ENCODE data around the gene ZSWIM8. TPM values are rescaled to one million over a fixed set of nuclear protein-coding genes. Genes with fewer than 3 reads are reported as not detected.
"Not testable (repeated sequence)": the region's sequence is repeated elsewhere in the genome, so short reads cannot be mapped to it uniquely, and the experiment has no call there.

ZSWIM8 gene
- total RNA-seq, 1 experiment from 2014 or later, result 59.1 TPM

- TF ChIP-seq ZNF671 (CRISPR knock-in tag; IDR thresholded peaks at IDR 0.05), result no peak
Measured at GRCh38 chr10:73791871-73792400, 6.5 kb downstream of the ZSWIM8 start (continued).

GRCh38 chr10:73793456-73793855 lies 8.1 kb downstream of the ZSWIM8 start:
- Mint-ChIP-seq H3K4me1 (no peaks in the 10 kb centered on the region), H3K27me3 (ENCODE audit: low read depth) (no peaks in the 10 kb centered on the region), H3K9me3 (no peaks in the 10 kb centered on the region), H3K27ac (no peak overlapping the region), H3K36me3 (peaks cover 46% of the 10 kb centered on the region), H3K4me3 (no peak overlapping the region)
- TF ChIP-seq CBFB (CRISPR knock-in tag; IDR thresholded peaks at IDR 0.05; ENCODE audit: low read depth) (no peak), SP1 (CRISPR knock-in tag; conservative IDR thresholded peaks at IDR 0.05) (no peak), GABPB1 (CRISPR knock-in tag; IDR thresholded peaks at IDR 0.05) (no peak), FOXP4 (CRISPR knock-in tag; IDR thresholded peaks at IDR 0.05) (no peak), SMAD4 (CRISPR knock-in tag; IDR thresholded peaks at IDR 0.05) (no peak), ZNF532 (CRISPR knock-in tag; IDR thresholded peaks at IDR 0.05; ENCODE audit: borderline replicate concordance) (no peak), ARID4B (CRISPR knock-in tag; IDR thresholded peaks at IDR 0.05; ENCODE audit: borderline replicate concordance) (no peak), AFF4 (CRISPR knock-in tag; IDR thresholded peaks at IDR 0.05; ENCODE audit: borderline replicate concordance) (no peak), ZNF263 (CRISPR knock-in tag; IDR thresholded peaks at IDR 0.05; ENCODE audit: low read depth) (no peak)
- TF ChIP-seq, protein P1, sequence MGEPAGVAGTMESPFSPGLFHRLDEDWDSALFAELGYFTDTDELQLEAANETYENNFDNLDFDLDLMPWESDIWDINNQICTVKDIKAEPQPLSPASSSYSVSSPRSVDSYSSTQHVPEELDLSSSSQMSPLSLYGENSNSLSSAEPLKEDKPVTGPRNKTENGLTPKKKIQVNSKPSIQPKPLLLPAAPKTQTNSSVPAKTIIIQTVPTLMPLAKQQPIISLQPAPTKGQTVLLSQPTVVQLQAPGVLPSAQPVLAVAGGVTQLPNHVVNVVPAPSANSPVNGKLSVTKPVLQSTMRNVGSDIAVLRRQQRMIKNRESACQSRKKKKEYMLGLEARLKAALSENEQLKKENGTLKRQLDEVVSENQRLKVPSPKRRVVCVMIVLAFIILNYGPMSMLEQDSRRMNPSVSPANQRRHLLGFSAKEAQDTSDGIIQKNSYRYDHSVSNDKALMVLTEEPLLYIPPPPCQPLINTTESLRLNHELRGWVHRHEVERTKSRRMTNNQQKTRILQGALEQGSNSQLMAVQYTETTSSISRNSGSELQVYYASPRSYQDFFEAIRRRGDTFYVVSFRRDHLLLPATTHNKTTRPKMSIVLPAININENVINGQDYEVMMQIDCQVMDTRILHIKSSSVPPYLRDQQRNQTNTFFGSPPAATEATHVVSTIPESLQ (CRISPR knock-in tag; IDR thresholded peaks at IDR 0.05), result no peak
- no peak for DNase-seq (ENCODE audit: low spot score)
- POLR2A ChIA-PET, result no interaction called here
- no peak for ATAC-seq
- CTCF ChIA-PET, result no interaction called here

DNA sequence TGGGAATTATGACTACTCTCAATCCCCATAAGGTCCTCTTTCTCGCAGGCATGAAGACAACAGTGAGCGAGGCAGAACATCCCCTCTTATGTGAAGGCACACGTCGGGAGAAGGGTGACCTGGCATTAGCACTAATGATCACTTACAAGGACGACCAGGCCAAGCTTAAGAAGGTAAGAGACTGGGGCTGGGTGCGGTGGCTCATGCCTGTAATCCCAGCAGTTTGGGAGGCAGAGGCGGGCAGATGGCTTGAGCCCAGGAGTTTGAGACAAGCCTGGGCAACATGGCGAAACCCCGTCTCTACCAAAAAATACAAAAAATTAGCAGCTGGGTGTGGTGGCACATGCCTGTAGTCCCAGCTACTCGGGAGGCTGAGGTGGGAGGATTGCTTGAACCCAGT lies 10.1 kb downstream of the ZSWIM8 start:
- H3K9me3 Mint-ChIP-seq; H3K27me3 Mint-ChIP-seq (ENCODE audit: low read depth); H3K4me1 Mint-ChIP-seq; DNase-seq (ENCODE audit: low spot score); H3K27ac Mint-ChIP-seq; H3K4me3 Mint-ChIP-seq; ATAC-seq: not testable (repeated sequence)
- CTCF ChIA-PET, result interaction anchor here (1.1 kb wide), 1 partner anchor 51 kb away, joined by 5 read pairs; no protein-coding TSS in a partner anchor
- peaks cover 41% of the 10 kb centered on the region for H3K36me3 Mint-ChIP-seq
- POLR2A ChIA-PET, result interaction anchor here (0.6 kb wide), 1 partner anchor 139 kb away, joined by 4 read pairs; no protein-coding TSS in a partner anchor

Data from WTC11 (cell line).